AG04449 (cell line): ENCODE measurements around the gene PLEKHM3.

ENCODE experiments used
- CTCF ChIA-PET: fragments of 350-600 bp; formaldehyde crosslinking; extraction: SDS; loops from one replicate; lab custom pipeline; 2021; ENCODE audit warnings: antibody characterized with exemption; lab: Yijun Ruan, JAX
- POLR2A ChIA-PET: fragments of 400-600, 350-600 bp; formaldehyde crosslinking; extraction: SDS; loops from one replicate; lab custom pipeline; 2020; ENCODE audit warnings: antibody characterized with exemption, inconsistent platforms; lab: Yijun Ruan, JAX
- DNase-seq: peaks from one replicate; pipeline ENCODE4 v3.0.0-alpha.2; 2010; ENCODE audit warnings: low read depth, low spot score
- H3K4me3 ChIP-seq: 2 replicates; pipeline ENCODE4 v1.5.1; 2011; ENCODE audit warnings: low read depth, mild to moderate bottlenecking, control low read depth, low read length
- TF ChIP-seq, protein P1 (sequence below): IDR thresholded peaks from one replicate; pipeline ENCODE4 v1.5.1; 2011; ENCODE audit warnings: mild to moderate bottlenecking, moderate library complexity, low read length, control low read depth, inconsistent platforms; ENCODE audit not compliant: insufficient read depth; ENCODE audit errors: missing control alignments

PLEKHM3 gene

DNA sequence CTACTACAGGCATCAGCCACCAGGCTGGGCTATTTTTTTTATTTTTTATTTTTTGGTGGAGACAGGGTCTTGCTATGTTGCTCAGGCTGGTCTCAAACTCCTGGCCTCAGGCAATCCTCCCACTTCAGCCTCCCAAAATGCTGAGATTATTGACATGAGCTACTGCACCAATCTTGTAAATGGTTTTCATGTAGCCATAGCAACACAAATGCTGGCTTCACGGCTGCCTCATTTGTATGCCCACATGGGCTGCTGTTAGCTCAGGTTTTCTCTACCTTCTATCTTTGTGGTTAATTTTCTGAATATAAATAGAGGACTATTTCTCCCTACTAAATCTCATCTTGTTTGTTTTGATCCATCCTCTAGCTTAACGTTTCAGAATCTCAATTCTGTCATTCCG lies 58.2 kb downstream of the PLEKHM3 start:
- DNase-seq = no peak
- no peak overlapping the region for H3K4me3 ChIP-seq
- TF ChIP-seq, protein P1, sequence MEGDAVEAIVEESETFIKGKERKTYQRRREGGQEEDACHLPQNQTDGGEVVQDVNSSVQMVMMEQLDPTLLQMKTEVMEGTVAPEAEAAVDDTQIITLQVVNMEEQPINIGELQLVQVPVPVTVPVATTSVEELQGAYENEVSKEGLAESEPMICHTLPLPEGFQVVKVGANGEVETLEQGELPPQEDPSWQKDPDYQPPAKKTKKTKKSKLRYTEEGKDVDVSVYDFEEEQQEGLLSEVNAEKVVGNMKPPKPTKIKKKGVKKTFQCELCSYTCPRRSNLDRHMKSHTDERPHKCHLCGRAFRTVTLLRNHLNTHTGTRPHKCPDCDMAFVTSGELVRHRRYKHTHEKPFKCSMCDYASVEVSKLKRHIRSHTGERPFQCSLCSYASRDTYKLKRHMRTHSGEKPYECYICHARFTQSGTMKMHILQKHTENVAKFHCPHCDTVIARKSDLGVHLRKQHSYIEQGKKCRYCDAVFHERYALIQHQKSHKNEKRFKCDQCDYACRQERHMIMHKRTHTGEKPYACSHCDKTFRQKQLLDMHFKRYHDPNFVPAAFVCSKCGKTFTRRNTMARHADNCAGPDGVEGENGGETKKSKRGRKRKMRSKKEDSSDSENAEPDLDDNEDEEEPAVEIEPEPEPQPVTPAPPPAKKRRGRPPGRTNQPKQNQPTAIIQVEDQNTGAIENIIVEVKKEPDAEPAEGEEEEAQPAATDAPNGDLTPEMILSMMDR = no peak
- ChIA-PET CTCF (interaction anchor here (1.2 to 2.0 kb wide), 2 partner anchors 9 to 221 kb away, joined by 4 to 8 read pairs; no protein-coding TSS in a partner anchor), POLR2A (no interaction called here)

DNA sequence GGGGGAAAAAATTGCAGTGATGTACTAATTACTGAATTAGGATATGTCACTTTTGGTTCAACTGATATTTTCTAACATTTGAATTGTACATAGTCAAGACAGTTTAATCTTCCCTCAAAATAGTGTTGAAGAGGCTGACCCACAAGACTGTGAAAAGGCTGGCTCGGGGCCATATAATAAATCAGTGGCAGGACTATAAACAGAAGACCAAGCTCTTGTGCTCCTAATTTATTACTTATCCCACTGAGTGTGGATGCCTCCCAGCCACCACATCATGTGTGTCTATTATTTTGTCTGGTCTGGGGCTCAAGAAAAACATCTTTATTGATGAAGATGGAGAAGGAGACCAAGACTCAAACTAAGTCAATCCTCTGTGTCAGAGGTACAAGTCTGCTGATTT lies 64.4 kb downstream of the PLEKHM3 start:
- no peak for DNase-seq
- CTCF ChIA-PET = no interaction called here
- no peak overlapping the region for H3K4me3 ChIP-seq
- TF ChIP-seq, protein P1 = no peak
- POLR2A ChIA-PET = interaction anchor here (0.5 kb wide), 1 partner anchor 185 kb away, joined by 3 read pairs; no protein-coding TSS in a partner anchor

DNA sequence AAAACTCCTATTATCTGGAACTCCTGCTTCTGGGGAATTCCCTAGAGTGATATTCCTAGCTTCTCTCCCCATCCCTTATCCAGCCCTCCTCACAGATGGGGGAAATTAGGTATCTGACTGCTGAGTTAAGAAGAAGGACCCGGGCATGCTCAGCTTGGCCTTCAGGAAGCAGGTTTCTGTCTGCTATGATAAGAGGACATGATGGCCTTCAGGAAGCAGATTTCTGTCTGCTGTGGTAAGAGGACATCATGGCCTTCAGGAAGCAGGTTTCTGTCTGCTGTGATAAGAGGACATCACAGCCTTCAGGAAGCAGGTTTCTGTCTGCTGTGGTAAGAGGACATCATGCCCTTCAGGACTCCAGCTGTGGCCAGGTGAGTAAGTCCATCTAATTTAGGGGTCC lies 65.2 kb downstream of the PLEKHM3 start:
- ChIA-PET POLR2A (no interaction called here), CTCF (interaction anchor here (1.1 to 2.0 kb wide), 3 partner anchors 10 to 81 kb away, joined by 3 to 10 read pairs (median 4); no protein-coding TSS in a partner anchor)
- no peak for DNase-seq
- H3K4me3 ChIP-seq = no peak overlapping the region
- TF ChIP-seq, protein P1 = no peak

DNA sequence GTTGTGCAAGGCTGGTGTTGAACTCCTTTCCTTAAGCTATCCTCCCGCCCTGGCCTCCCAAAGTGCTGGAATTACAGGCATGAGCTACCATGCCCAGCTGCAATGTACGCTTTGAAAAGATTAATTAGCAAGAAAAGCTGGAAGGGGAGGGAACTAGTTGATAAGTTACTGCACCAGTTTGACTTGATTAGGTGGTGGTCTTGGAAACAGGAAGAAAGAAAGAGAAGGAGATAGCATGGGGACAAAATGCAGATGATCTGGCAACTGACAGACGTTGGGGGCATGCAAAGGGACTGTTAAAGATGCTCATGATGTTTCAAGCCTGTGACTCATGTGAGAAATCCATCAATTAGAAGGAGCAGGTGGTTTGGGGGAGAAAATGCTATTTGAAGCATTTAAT lies 68.6 kb downstream of the PLEKHM3 start:
- POLR2A ChIA-PET = no interaction called here
- CTCF ChIA-PET = interaction anchor here (0.6 to 2.4 kb wide), 2 partner anchors 16 to 38 kb away, joined by 3 to 10 read pairs; no protein-coding TSS in a partner anchor
- no peak overlapping the region for H3K4me3 ChIP-seq
- TF ChIP-seq, protein P1 = no peak
- no peak for DNase-seq

DNA sequence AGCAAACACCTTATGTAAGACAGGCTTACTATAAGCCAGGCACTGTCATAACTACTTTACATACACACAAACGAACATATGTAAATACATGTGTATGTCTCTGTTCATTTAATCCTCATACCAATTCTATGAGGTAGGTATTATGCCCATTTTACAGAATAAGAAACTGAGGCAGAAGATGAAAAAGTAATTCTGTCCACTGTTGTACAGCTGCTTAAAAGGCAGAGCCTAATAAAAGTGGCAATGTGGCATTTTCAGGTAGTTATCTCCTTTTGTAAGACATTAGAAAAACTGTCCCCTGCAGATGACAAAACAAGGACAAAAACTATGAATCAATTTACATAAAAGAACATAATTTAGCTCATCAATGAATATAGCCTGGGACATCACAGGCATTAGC lies 69.9 kb downstream of the PLEKHM3 start:
- ChIA-PET CTCF (interaction anchor here (0.8 to 2.4 kb wide), 3 partner anchors 10 to 20 kb away, joined by 3 to 10 read pairs (median 3); no protein-coding TSS in a partner anchor), POLR2A (no interaction called here)
- no peak for DNase-seq
- TF ChIP-seq, protein P1 = no peak
- H3K4me3 ChIP-seq = no peak overlapping the region

DNA sequence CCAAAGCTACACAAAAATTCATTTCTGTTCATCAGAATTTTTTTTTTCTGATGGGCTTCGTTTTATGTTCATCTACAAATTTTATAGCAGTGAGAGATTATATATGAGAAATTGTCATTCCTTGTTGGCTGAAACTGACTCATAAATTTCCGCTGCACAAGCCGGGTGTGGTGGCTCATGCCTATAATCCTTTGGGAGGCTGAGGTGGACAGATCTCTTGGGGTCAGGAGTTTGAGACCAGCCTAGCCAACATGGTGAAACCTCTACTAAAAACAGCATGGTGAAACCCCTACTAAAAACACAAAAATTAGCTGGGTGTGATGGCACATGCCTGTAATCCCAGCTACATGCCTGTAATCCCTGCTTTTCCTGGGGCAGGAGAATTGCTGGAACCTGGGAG lies 72.0 kb downstream of the PLEKHM3 start:
- TF ChIP-seq, protein P1 = no peak
- no peak for DNase-seq
- ChIA-PET POLR2A (no interaction called here), CTCF (interaction anchor here (0.8 to 2.2 kb wide), 6 partner anchors 11 to 120 kb away, joined by 3 to 10 read pairs (median 3); no protein-coding TSS in a partner anchor)
- no peak overlapping the region for H3K4me3 ChIP-seq
